A549 (cell line): ENCODE measurements around the gene PIEZO2. TPM values are rescaled to one million over a fixed set of nuclear protein-coding genes. Genes with fewer than 3 reads are reported as not detected.

Experiments
- ATAC-seq, 2 experiments: fragments of 200-7000 bp in 1 of 2; fragments of >200 bp in 1 of 2; cut with Nextera tagmentation in 1 of 2; cut with Tn5 transposase in 1 of 2; 3 replicates each; pipeline versions ENCODE4 v1.8.0 to v1.9.1; 2018 to 2020; ENCODE audit warnings: mild to moderate bottlenecking in 1 of 2, moderate library complexity in 1 of 2
- CTCF ChIA-PET: fragments of 300-600 bp; sonication (Branson Sonifier 250); formaldehyde crosslinking; extraction: SDS; loops from one replicate; lab custom pipeline; 2021; ENCODE audit warnings: antibody characterized with exemption, inconsistent platforms; lab: Yijun Ruan, JAX
- POLR2A ChIA-PET: fragments of 350-600 bp; formaldehyde crosslinking; extraction: SDS; loops from one replicate; lab custom pipeline; 2021; ENCODE audit warnings: antibody characterized with exemption, inconsistent platforms; lab: Yijun Ruan, JAX
- DNase-seq, 2 experiments: peaks; one replicate each; pipeline versions ENCODE4 v3.0.0 to v3.0.0-alpha.2; 2011 to 2016; ENCODE audit warnings: low read depth in 1 of 2, low spot score in 1 of 2
- FAIRE-seq: peaks from 2 replicates; lab custom pipeline; 2011; peaks lifted over from hg19 to GRCh38; lab: Jason Lieb, UNC
- H3K27ac ChIP-seq, 2 experiments: fragments of >200 bp; sonication (Bioruptor Twin); formaldehyde crosslinking; 3 replicates each; pipeline ENCODE4 v1.5.1; 2016 to 2017
- H3K4me1 ChIP-seq: fragments of >200 bp; sonication (Bioruptor Twin); formaldehyde crosslinking; 3 replicates; pipeline ENCODE4 v1.6.1; 2016
- H3K4me2 ChIP-seq: fragments of >200 bp; sonication (Bioruptor Twin); formaldehyde crosslinking; 3 replicates; pipeline ENCODE4 v1.6.1; 2016
- H3K4me3 ChIP-seq: fragments of >200 bp; sonication (Bioruptor Twin); formaldehyde crosslinking; 3 replicates; pipeline ENCODE4 v1.5.1; 2016
- H3K9me3 ChIP-seq: fragments of >200 bp; sonication (Bioruptor Twin); formaldehyde crosslinking; 3 replicates; pipeline ENCODE4 v1.6.1; 2016
- ATOH8 ChIP-seq: fragments of 250-450 bp; sonication (Bioruptor Pico); IDR thresholded peaks from 2 replicates; pipeline ENCODE4 v1.5.0; 2020; ENCODE audit warnings: low read depth, mild to moderate bottlenecking, moderate library complexity
- CHD4 ChIP-seq: fragments of 200-600 bp; sonication (generic); IDR thresholded peaks from 2 replicates; pipeline ENCODE4 v1.6.1; 2016; ENCODE audit warnings: antibody characterized with exemption, mild to moderate bottlenecking, borderline replicate concordance
- CTCF ChIP-seq: fragments of >200 bp; sonication (Bioruptor Twin); formaldehyde crosslinking; IDR thresholded peaks from 3 replicates; pipeline ENCODE4 v1.5.1; 2016
- E2F6 ChIP-seq: IDR thresholded peaks from 2 replicates; pipeline ENCODE4 v1.6.1; 2012; ENCODE audit warnings: low read depth, borderline replicate concordance
- FOSL2 ChIP-seq, 2 experiments: fragments of 450-650 bp in 1 of 2; fragments of >200 bp in 1 of 2; sonication (Bioruptor Twin) in 1 of 2; formaldehyde crosslinking; IDR thresholded peaks; 2 replicates each; pipeline versions ENCODE4 v1.5.0 to v1.6.1; 2016 to 2020; ENCODE audit warnings: mild to moderate bottlenecking in 1 of 2, moderate library complexity in 1 of 2
- FOXS1 ChIP-seq: fragments of 250-450 bp; sonication (Bioruptor Pico); IDR thresholded peaks from 2 replicates; pipeline ENCODE4 v1.5.0; 2020; ENCODE audit warnings: mild to moderate bottlenecking, moderate library complexity
- GATA3 ChIP-seq: IDR thresholded peaks from 2 replicates; pipeline ENCODE4 v1.6.1; 2012; ENCODE audit warnings: borderline replicate concordance
- HEYL ChIP-seq: fragments of 250-450 bp; sonication (Bioruptor Pico); IDR thresholded peaks from 2 replicates; pipeline ENCODE4 v1.8.0; 2021; ENCODE audit warnings: mild to moderate bottlenecking, moderate library complexity
- HMGXB4 ChIP-seq: fragments of 250-450 bp; sonication (Bioruptor Pico); IDR thresholded peaks from 2 replicates; pipeline ENCODE4 v1.5.0; 2021; ENCODE audit warnings: mild to moderate bottlenecking, moderate library complexity, borderline replicate concordance
- HOXB5 ChIP-seq: fragments of 250-450 bp; sonication (Bioruptor Pico); IDR thresholded peaks from 2 replicates; pipeline ENCODE4 v1.5.0; 2020; ENCODE audit warnings: mild to moderate bottlenecking, moderate library complexity
- JUNB ChIP-seq: fragments of >200 bp; sonication (Bioruptor Twin); formaldehyde crosslinking; IDR thresholded peaks from 2 replicates; pipeline ENCODE4 v1.6.1; 2016
- KDM1A ChIP-seq: fragments of 200-600 bp; sonication (generic); IDR thresholded peaks from 2 replicates; pipeline ENCODE4 v1.6.1; 2016; ENCODE audit warnings: low read depth, mild to moderate bottlenecking
- MAFK ChIP-seq: fragments of 450-650 bp; IDR thresholded peaks from 2 replicates; pipeline ENCODE4 v1.6.1; 2014; ENCODE audit not compliant: partially characterized antibody
- MAZ ChIP-seq: fragments of 150-350 bp; IDR thresholded peaks from 2 replicates; pipeline ENCODE4 v1.6.1; 2014; ENCODE audit warnings: antibody characterized with exemption, low read depth, low read length, borderline replicate concordance
- POLR2AphosphoS2 ChIP-seq: conservative IDR thresholded peaks from 2 replicates; pipeline ENCODE4 v1.6.1; 2012; ENCODE audit warnings: low read length, improper control_type of control experiment, inconsistent platforms
- RAD21 ChIP-seq, 2 experiments: fragments of >200 bp in 1 of 2; sonication (Bioruptor Twin) in 1 of 2; formaldehyde crosslinking in 1 of 2; IDR thresholded peaks in 1 of 2; conservative IDR thresholded peaks in 1 of 2; 2 replicates in 1 of 2; 3 replicates in 1 of 2; pipeline ENCODE4 v1.6.1; 2012 to 2018; ENCODE audit warnings: inconsistent platforms in 1 of 2
- REST ChIP-seq: fragments of 200-600 bp; sonication (generic); IDR thresholded peaks from 2 replicates; pipeline ENCODE4 v1.6.1; 2016; ENCODE audit warnings: antibody characterized with exemption, mild to moderate bottlenecking, moderate library complexity
- TFCP2L1 ChIP-seq: fragments of 250-450 bp; sonication (Bioruptor Pico); IDR thresholded peaks from 2 replicates; pipeline ENCODE4 v1.5.0; 2021; ENCODE audit warnings: mild to moderate bottlenecking
- TP53 ChIP-seq: fragments of 250-450 bp; sonication (Bioruptor Pico); IDR thresholded peaks from 2 replicates; pipeline ENCODE4 v1.5.0; 2021; ENCODE audit warnings: mild to moderate bottlenecking, moderate library complexity
- ZNF302 ChIP-seq: fragments of 250-450 bp; sonication (Bioruptor Pico); IDR thresholded peaks from 2 replicates; pipeline ENCODE4 v1.9.0; 2021; ENCODE audit warnings: inconsistent platforms, mild to moderate bottlenecking, moderate library complexity
- WGBS: methylation state at CpG from one replicate; pipeline ENCODE4 v1.1.6; 2017; ENCODE audit errors: missing lambda C conversion rate; 5-methylcytosine and 5-hydroxymethylcytosine counted together
- polyA plus RNA-seq, 4 experiments: library from polyadenylated mRNA; depleted of rRNA in 3 of 4; stranded (reverse); fragments of >200 nt; fragmentation: RNase III in 1 of 4; extraction: RNeasy Plus Mini Kit Qiagen cat#74134 plus additional on column Dnase treatment in 1 of 4; gene quantifications; 2 replicates in 3 of 4; 3 replicates in 1 of 4; pipeline ENCODE4 v1.2.3, GENCODE V29; 2011 to 2017

Gene PIEZO2
- polyA plus RNA-seq, 2 of the 4 experiments (the other 2 are of a cell fraction), result 0.80 to 1.6 TPM

GRCh38 chr18:11106894-11107293 lies 42.5 kb downstream of the PIEZO2 start:
- WGBS, result 65% methylated on average over 6 of the region's 6 CpGs
- DNase-seq (no peak), ATAC-seq (no peak), FAIRE-seq (no peak)
- H3K27ac ChIP-seq, result no peak overlapping the region
- H3K4me1 ChIP-seq, result no peaks in the 10 kb centered on the region
- no peak overlapping the region for H3K4me2 ChIP-seq
- H3K4me3 ChIP-seq, result no peak overlapping the region
- CTCF ChIA-PET, result no interaction called here
- H3K9me3 ChIP-seq, result no peaks in the 10 kb centered on the region
- TF ChIP-seq E2F6, result no peak
- no peak for TF ChIP-seq RAD21 (conservative IDR thresholded peaks at IDR 0.05 in 1 of 2, IDR thresholded peaks at IDR 0.05 in 1 of 2)
- no peak for TF ChIP-seq TP53 (CRISPR knock-in tag)
- no peak for TF ChIP-seq HEYL (CRISPR knock-in tag)
- TF ChIP-seq CTCF, result no peak
- TF ChIP-seq MAZ, result no peak
- no peak for TF ChIP-seq FOSL2 (IDR thresholded peaks at IDR 0.05)
- TF ChIP-seq FOSL2 (CRISPR knock-in tag; IDR thresholded peaks at IDR 0.05), result no peak
- TF ChIP-seq GATA3, result no peak
- TF ChIP-seq ZNF302, result no peak
- TF ChIP-seq KDM1A, result no peak
- TF ChIP-seq POLR2AphosphoS2, result no peak
- TF ChIP-seq CHD4, result no peak
- TF ChIP-seq MAFK, result no peak
- no peak for TF ChIP-seq TFCP2L1 (CRISPR knock-in tag)
- POLR2A ChIA-PET, result no interaction called here

- Histone ChIP-seq H3K9me3 (no peaks in the 10 kb centered on the region), H3K4me3 (no peak overlapping the region), H3K27ac (no peak overlapping the region)
- ChIA-PET CTCF (interaction anchor here (0.7 to 1.3 kb wide), 2 partner anchors 10 to 49 kb away, joined by 3 to 4 read pairs; no protein-coding TSS in a partner anchor), POLR2A (no interaction called here)
- no peak for DNase-seq
- no peak for TF ChIP-seq ATOH8 (CRISPR knock-in tag)
- no peak for TF ChIP-seq GATA3
- TF ChIP-seq ZNF302, result no peak
- no peak for TF ChIP-seq REST
- no peak for TF ChIP-seq E2F6
- no peak for TF ChIP-seq TFCP2L1 (CRISPR knock-in tag)
- no peak for TF ChIP-seq HOXB5 (CRISPR knock-in tag)
- no peak for TF ChIP-seq KDM1A
- TF ChIP-seq HMGXB4, result no peak
- TF ChIP-seq JUNB, result no peak
- TF ChIP-seq FOXS1, result no peak
- no peak for TF ChIP-seq FOSL2 (IDR thresholded peaks at IDR 0.05)
- TF ChIP-seq FOSL2 (CRISPR knock-in tag; IDR thresholded peaks at IDR 0.05), result no peak
- TF ChIP-seq, all 56 proteins: peak for 0
- FAIRE-seq (no peak), ATAC-seq (no peak)
- Histone ChIP-seq H3K4me2 (no peak overlapping the region), H3K4me1 (no peaks in the 10 kb centered on the region)
- 52% methylated on average over 6 of the region's 6 CpGs for WGBS
These were observed 43.9 kb downstream of the PIEZO2 start for GRCh38 chr18:11105463-11105862.
